GM21515 (cell line): ENCODE measurements around the gene PF4V1.
"Not testable (repeated sequence)": the region's sequence is repeated elsewhere in the genome, so short reads cannot be mapped to it uniquely, and the experiment has no call there.

Source experiments
- ATAC-seq: cut with Tn5 transposase; IDR thresholded peaks from one replicate; pipeline ENCODE4 v1.9.1; 2021; ENCODE audit not compliant: unreplicated experiment

Gene PF4V1

DNA sequence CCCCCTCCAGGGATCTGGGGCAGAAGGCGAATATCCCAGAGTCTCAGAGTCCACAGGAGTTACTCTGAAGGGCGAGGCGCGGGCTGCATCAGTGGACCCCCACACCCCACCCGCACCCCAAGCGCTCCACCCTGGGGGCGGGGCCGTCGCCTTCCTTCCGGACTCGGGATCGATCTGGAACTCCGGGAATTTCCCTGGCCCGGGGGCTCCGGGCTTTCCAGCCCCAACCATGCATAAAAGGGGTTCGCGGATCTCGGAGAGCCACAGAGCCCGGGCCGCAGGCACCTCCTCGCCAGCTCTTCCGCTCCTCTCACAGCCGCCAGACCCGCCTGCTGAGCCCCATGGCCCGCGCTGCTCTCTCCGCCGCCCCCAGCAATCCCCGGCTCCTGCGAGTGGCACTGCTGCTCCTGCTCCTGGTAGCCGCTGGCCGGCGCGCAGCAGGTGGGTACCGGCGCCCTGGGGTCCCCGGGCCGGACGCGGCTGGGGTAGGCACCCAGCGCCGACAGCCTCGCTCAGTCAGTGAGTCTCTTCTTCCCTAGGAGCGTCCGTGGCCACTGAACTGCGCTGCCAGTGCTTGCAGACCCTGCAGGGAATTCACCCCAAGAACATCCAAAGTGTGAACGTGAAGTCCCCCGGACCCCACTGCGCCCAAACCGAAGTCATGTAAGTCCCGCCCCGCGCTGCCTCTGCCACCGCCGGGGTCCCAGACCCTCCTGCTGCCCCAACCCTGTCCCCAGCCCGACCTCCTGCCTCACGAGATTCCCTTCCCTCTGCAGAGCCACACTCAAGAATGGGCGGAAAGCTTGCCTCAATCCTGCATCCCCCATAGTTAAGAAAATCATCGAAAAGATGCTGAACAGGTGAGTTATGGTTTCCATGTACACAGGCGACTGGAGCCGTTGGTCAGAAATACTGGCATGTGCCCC is 16.3 kb downstream of the PF4V1 start, which contains the start of gene CXCL1:
Gene CXCL1, plus strand, starts transcription at position 264 of the 926 bp plus-strand sequence. Its CDS starts 78 bp downstream, at position 342.
- no peak for ATAC-seq

DNA sequence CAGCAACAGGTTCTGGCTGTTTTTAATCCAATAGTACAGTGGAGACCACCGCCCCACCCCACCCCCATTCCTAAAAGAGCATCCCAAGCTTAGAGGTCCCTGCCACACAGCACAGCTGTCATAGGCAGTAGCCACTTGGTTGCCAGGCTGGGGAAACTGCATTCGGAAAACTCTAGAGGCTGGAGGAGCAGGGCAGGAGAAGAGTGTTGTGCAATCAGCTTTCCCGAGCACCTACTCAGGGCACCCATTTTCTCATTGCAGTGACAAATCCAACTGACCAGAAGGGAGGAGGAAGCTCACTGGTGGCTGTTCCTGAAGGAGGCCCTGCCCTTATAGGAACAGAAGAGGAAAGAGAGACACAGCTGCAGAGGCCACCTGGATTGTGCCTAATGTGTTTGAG is 17.2 kb downstream of the PF4V1 start:
- ATAC-seq, result no peak

DNA sequence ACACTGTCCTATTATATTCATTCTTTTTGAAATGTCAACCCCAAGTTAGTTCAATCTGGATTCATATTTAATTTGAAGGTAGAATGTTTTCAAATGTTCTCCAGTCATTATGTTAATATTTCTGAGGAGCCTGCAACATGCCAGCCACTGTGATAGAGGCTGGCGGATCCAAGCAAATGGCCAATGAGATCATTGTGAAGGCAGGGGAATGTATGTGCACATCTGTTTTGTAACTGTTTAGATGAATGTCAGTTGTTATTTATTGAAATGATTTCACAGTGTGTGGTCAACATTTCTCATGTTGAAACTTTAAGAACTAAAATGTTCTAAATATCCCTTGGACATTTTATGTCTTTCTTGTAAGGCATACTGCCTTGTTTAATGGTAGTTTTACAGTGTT is 17.7 kb downstream of the PF4V1 start:
- no peak for ATAC-seq

DNA sequence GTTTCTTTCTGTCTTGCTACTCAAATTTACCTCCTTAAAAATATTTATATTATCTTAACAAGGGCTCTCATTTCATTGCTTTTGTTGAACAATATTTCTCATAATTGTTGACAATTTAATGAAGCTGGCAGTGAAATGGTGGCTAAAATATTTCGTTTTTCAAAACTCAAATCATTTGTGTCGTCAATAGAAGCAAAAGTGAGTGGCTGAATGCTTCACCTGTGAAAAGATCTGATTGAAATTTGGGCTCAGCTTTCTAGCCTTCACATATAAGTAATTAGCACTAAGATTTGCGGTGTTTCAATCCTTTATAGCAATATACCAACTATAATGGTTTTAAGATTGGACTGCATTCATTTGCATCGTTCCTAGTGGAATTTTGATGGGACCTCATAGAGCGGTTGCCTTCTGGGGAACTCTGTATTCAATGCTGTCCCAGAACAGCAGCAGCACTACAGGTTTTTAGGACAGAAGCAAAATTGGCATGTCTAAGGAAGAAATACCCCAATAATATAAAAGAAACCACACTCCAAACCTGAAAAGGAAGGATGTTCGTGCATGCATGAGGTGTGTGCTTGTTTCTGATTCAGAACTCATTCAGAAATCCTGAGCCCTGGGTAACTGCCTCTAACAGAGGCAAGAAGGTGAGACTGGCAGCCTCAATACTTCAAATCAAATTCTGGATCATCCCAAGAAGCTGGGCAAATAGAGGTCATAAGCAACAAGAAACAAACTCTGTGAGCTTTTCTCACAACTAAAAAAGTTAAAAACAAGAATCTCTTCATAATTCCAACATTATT is 18.6 kb downstream of the PF4V1 start:
- no peak for ATAC-seq

DNA sequence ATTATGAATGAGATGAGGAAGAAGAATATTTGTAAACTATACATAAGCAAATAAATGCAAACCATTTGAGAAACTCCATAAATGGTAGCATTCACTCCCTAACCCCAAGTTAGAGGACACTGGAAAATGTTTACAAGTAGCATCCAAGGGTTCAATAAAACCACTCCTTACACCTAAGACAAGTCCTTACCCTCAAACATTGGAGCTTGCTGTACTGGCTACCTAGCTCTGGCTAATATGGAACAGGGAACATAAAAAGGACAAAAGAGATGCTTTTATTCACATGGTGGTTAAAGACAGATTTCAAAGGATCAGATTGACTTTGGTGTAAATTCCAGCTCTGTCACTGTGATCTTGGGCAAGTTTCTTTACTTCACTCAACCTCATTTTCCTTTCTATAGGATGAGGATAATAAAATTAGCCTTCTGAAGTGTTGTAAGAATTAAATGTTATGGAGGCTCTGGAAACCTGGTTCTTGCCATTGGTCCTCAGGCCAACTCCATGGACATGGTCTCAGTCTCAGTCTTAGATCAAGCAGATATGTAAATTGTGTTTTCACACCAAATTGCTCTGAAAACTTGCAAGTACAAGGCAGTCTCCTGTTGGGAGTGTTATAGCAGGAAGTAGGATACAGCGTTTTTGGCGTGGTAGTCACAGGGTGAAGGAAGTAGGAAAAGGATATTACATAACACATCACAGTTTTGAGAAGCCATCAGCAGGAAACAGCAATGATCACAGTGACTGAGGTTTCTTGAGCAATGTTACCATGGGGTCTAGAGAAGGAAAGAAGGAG is 19.4 kb downstream of the PF4V1 start:
- ATAC-seq, result no peak

DNA sequence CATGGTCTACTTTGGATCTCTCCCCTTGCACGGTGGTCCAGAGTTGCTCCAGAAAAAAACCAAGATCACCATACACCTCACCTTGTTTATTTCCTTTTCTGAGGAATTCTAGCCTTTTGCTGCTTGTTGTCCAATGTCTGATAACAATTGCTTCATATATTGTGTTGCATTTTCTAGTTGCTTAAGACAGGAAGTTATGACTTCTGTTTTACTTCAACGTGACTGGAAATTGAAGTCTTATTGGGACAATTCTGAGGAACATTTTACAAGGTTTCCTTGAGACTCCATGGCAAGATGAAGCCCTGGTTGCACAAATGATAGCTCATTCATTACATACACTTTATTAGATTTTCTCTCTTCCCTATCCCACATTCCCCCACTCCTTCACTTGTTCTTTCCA is 21.3 kb downstream of the PF4V1 start:
- ATAC-seq, result no peak

DNA sequence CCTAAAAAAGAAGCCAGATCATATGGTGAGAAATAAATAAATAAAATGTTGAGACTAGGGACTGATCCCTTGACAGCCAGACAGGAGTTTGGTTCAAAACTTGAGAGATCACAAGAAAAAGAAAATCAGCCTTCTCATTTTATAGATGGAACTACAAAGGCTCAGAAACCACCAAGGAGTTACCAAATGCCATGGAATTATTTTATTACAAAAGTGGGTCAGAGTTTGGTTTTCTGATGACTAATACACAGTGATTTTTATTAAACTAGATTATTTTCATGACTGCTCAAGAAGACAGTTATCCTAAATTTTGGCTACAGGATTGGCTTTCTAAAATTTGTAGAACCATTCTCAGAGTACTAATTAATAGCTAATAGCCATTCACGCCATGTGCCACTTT is 22.3 kb downstream of the PF4V1 start:
- ATAC-seq, result no peak

DNA sequence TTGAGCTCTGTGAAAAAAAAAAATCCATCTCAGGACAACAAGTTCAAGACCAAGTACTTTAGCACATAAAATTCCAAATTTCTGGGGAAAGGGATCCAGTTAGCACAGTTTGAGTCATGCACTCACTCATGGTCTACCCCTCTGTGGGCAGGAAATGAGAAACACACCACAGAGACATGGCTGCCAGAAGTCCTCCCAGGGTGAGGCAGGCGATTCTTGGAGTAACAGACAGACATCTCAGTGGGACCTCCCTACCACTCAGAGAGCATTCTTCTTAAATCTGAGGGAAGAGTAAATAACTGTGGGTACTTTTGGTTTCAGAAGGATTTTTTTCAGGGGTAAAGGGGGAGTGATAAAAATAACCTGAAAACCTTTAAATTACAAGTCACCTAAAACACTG is 30.2 kb downstream of the PF4V1 start:
- no peak for ATAC-seq

DNA sequence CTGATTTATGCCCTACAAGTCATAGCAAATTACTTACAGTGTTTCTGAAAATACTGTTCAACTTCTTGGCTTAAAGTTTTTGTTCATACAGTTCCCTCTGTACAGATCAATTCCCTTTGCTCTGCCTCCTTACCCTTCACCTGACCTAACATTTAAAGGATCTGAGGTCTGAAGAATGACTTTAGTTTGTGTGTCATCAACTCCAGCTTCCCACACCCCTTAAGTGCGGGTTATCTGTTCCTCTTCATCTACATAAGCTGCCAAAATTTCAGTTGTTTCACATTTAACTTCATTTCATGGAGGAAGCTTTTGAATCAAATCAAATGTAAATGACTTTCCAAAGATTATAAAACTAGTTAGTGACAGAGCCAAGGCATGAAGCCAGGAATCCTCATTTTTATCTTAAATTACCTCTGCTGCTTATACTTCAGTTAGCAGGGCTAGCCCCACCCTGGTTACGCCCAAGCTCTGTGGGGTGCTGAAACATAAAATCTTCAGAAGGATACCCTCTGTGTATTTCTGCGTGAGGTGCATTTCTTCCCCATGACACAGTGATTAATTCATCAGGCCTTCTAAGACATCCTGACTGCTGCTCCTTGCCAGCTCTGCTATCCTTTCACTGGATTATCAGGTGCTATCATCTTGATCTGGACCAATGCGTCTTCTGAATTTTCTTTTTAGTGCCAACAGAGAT is 32.6 kb downstream of the PF4V1 start:
- ATAC-seq, result no peak

DNA sequence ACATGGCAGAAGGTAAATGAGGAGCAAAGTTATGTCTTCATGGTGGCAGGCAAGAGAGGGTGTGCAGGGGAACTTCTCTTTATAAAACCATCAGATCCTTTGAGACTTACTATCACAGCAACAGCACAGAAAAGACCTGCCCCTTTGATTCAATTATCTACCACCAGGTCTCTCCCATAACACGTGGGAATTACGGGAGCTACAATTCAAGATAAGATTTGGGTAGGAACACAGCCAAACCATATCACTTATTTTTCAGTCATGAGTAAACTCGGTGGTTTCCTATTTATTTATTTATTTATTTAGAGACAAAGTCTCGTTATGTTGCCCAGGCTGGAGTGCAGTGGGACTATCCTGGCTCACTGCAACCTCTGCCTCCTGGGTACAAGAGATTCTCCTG is 38.2 kb downstream of the PF4V1 start:
- no peak for ATAC-seq

DNA sequence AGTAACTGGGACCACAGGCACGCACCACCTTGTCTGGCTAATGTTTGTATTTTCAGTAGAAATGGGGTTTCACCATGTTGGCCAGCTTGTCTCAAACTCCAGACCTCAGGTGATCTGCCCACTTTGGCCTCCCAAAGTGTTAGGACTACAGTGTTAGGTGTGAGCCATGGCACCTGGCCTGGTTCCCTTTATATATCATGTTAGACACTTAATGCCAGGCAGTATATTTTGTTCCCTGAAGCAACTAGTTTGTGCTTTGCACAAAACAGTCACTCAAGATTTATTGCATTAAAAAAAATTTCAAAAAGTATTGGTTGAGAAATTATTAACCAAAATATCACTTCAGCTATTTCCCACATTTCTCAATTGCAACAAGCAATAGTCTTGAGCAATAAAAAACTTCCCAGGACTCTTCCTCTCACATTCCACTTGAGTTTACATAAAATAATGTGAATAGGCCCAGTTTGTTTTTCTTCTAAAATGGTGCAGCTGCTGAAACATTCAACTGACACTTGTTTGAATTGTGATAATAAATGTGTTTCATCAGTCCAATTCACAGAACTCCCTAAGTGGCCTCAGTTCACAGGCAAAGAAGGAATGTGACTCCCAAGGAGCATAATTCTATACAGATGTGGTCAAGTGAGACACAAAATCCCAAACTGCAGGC is 38.8 kb downstream of the PF4V1 start:
- ATAC-seq, result no peak

DNA sequence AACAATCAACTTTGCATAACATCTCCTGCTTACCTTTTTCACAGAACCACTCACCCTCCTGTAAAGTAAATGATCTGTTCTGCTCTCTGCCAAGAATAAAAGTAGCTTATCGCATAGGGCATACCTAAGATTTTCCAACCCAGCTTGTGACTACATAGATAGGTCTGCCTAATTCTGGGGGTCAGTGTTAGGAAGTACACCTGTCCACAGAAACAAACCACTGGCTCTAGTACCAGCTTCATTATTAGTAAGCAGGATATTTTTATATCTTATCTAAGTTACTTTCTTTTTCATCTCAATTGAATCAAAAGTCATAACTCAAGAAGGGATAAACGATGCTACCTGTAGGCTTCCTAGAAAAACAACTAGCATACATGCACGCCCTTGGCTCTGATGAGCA is 39.9 kb downstream of the PF4V1 start:
- no peak for ATAC-seq

DNA sequence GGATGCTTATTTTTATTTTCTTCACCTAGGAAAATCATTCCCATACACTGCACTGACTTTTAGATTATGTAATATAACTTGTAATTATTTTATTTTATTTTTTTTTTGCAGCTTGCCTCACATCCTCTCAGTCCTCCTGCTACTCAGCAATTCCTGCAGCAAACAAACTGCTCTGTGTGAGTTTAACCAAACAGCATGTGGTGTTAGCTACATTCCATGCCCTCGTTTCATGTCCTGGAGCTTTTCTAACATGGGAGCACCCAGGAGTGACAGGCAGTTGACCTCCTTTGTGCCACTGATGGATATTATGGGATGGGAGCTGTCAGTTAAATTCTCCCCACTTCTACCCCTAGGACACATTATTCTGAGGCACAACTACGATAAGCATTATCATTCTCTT is 40.9 kb downstream of the PF4V1 start:
- no peak for ATAC-seq

DNA sequence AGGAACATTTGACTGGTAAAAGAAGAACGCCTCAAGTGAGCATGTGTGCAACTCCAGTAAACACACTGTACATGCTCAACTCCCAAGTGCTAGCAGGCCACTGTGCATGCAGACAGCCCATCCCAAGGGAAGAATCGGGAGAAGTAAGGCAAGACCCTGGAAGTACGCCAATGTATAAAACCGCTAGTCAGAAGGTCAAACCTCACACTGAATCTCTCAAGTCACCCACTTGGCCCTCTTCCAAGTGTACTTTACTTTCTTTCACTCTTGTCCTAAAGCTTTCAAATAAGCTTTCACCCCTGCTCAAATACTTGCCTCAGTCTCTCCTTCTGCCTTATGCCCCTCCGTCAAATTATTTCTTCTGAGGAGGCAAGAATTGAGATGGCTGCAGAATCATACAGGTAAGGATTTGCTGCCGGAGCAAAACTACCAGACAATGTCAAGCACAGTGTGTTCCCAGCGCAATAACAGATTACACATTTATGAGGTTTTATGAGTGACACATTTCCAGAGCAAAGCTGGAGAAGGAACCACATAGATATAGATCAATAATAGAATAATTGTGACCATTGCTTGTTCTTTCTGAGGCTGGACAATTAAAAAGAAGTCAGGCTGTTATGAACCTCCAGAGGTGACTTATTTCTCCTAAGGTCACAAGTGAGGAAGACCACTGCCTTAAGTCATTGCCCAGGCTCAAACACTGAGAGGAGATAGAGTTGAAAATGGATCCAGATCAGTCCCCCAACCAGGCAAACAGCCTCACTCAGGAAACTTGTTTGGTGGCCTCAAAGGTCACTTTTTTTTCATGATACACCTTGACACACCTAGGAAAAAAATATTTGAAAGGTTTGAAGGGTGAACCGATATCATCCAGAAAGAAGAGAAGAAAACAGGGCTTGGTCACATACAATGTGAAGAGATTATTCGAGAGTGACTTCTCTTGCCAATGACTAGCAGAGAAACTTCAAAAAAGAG is 42.4 kb downstream of the PF4V1 start:
- ATAC-seq, result no peak

DNA sequence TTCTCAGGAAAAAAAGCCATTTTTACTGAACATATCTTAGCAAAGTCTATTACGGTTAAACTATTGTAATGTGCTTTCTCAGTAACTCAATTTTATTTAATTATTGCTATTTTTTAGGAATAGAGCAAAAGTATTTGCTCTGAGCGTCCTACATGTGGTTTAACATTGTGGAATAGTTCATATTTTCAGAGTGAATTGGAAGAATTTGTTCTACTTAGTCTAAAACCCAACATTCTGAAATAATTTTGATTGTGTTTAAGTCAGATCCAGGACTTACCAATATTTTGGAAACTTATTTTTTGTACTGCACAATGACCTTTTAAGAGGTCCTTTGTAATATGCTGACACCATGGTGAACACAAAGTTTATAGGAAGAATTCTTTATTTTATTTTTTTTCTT is 43.3 kb downstream of the PF4V1 start:
- ATAC-seq, result no peak

DNA sequence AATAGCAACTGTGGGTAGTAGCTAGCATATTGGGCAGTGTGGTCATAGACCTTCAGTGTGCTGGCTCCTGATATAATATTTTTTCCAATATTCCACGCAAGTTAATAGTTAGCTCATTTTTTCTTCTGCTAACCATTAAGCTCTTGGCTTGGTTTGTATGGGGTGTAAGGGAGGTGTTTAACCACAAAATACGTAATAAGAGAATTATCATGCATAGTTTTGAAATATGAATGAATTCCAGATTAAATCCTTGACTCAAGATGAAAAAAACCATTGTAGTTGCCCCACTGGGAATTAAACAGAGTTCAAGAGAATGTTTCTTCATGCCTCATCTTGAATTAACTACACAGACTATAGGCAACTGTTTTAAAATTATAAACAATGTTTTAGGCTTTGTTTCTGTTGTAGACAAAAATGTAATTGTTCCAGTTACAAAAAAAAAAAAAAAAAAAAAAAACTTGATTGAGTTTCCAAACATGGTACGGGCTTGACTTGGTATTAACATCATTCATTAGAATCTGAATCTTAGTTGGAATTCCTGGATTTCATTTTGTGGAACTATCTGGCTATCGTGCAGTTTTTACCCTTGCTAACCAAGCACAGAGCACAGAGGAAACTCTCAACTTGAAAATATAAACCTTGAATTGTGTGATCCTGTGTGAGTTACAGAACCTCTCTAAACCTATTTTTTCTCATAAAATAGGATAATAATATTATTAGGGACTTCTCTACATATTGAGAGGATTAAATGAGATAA is 44.5 kb downstream of the PF4V1 start:
- ATAC-seq, result no peak

DNA sequence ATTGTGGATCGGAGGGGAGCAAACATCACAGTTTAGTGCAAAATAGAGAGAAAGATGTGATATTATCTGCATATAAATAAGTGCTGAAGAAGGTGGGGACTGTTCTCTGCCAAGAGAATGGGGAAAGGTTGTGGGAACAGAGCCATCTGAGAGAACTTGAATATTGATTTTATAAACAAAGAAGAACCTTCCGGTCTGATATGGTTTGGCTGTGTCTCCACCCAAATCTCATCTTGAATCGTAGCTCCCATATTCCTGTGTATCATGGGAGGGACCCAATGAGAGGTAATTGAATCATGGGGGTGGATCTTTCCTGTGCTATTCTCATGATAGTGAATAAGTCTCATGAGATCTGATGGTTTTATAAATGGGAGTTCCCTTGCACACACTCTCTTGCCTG is 46.2 kb downstream of the PF4V1 start:
- not testable (repeated sequence) for ATAC-seq

DNA sequence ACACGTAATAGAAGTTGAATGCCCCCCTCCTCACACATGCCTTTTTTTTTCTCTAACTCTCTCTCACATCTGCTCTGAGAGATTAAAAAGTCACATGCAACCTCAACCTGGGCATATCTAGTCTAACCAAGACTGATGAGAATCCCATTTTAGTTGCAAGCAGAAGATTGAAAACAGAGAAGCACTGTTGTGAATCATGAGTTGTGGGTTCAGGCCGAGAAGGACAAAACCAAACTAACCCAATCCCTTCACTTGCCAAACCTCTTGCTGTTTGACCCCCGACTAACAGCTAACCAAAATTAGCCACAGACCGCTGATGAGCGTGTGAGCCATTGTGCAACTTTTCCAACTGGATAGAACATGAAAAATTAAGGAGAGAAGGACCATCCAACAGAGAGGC is 47.9 kb downstream of the PF4V1 start:
- no peak for ATAC-seq
